Body of pancreas (tissue), 4 donors: Measurements from ENCODE around the gene PRUNE2.

Source experiments
- POLR2A ChIP-seq, 3 donors: fragments of 450-650 bp; IDR thresholded peaks; one replicate each; pipeline ENCODE4 v1.6.1; 2016; ENCODE audit warnings: antibody characterized with exemption in 3 of 3, mild to moderate bottlenecking in 2 of 3
- TF ChIP-seq, protein P1 (sequence below), 7 experiments: fragments of 450-650 bp in 4 of 7; fragments of 200-600 bp in 3 of 7; sonication (generic) in 3 of 7; IDR thresholded peaks; one replicate each; pipeline ENCODE4 v1.5.1; 2016 to 2019; ENCODE audit warnings: antibody characterized with exemption in 7 of 7

GRCh38 chr9:76910861-76911260 is 4.9 kb upstream of the PRUNE2 start:
- TF ChIP-seq, protein P1, sequence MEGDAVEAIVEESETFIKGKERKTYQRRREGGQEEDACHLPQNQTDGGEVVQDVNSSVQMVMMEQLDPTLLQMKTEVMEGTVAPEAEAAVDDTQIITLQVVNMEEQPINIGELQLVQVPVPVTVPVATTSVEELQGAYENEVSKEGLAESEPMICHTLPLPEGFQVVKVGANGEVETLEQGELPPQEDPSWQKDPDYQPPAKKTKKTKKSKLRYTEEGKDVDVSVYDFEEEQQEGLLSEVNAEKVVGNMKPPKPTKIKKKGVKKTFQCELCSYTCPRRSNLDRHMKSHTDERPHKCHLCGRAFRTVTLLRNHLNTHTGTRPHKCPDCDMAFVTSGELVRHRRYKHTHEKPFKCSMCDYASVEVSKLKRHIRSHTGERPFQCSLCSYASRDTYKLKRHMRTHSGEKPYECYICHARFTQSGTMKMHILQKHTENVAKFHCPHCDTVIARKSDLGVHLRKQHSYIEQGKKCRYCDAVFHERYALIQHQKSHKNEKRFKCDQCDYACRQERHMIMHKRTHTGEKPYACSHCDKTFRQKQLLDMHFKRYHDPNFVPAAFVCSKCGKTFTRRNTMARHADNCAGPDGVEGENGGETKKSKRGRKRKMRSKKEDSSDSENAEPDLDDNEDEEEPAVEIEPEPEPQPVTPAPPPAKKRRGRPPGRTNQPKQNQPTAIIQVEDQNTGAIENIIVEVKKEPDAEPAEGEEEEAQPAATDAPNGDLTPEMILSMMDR (IDR thresholded peaks at IDR 0.05), result no peak
- no peak for TF ChIP-seq POLR2A (IDR thresholded peaks at IDR 0.05)
